ENCODE data around the gene CPEB3. TPM values are rescaled to one million over a fixed set of nuclear protein-coding genes. Genes with fewer than 3 reads are reported as not detected.

Gene CPEB3
- total and polyA plus RNA-seq, 2 donors (not counting 3 experiments of a cell fraction or from before 2014, with no cell fraction given), result 0.80 to 2.2 TPM

- intact Hi-C loops (cut with micrococcal nuclease), result loop anchor here (5.0 kb wide), 1 partner anchor 146 kb away; the partner anchor contains the start of genes CPEB3 and MARCHF5
- Histone ChIP-seq H3K4me1 (ENCODE audit: control insufficient read depth, extremely low read depth, insufficient read depth, low read length) (peaks cover 33% of the 10 kb centered on the region), H4K20me1 (replicated peaks; ENCODE audit: control insufficient read depth, extremely low read depth, insufficient read depth, low read length) (no peaks in the 10 kb centered on the region), H3K9me1 (replicated peaks; ENCODE audit: control insufficient read depth, extremely low read depth, insufficient read depth, low read length) (no peaks in the 10 kb centered on the region), H3K27me3 (ENCODE audit: control insufficient read depth in 2 of 2, insufficient read depth in 2 of 2, low read length in 2 of 2) (no peaks in the 10 kb centered on the region), H3K36me3 (ENCODE audit: control insufficient read depth in 2 of 2, extremely low read depth in 1 of 2, insufficient read depth in 2 of 2, low read length in 2 of 2) (no peaks in the 10 kb centered on the region), H2AFZ (ENCODE audit: low read depth, low read length) (peak overlapping the region; percentile 26), H3K79me2 (ENCODE audit: control insufficient read depth, insufficient read depth, low read length) (no peaks in the 10 kb centered on the region), H3K4me3 (replicated peaks in 1 of 3; ENCODE audit: insufficient read depth in 1 of 3, low read depth in 1 of 3, low read length in 3 of 3) (no peak overlapping the region), H3K27ac (ENCODE audit: insufficient read depth, low read depth, low read length) (no peak overlapping the region), H3K9me3 (replicated peaks; ENCODE audit: control insufficient read depth, insufficient read depth, low read length) (no peaks in the 10 kb centered on the region), H3K9ac (replicated peaks; ENCODE audit: extremely low read depth, insufficient read depth, low read length) (no peak overlapping the region), H3K4me2 (ENCODE audit: insufficient read depth, low read length) (no peak overlapping the region)
- FAIRE-seq (no peak), DNase-seq (ENCODE audit: low read depth, low spot score) (no peak)
- CTCF ChIA-PET, result interaction anchor here (1.2 to 1.4 kb wide), 2 partner anchors 11 to 59 kb away, joined by 4 to 5 read pairs; no protein-coding TSS in a partner anchor
- POLR2A ChIA-PET, result no interaction called here
- no TSS peak for BruUV-seq (replicated peaks)
- dilution Hi-C loops (cut with MboI; ENCODE audit: extremely low pct_ligation_motif_present, low sequenced_read_pairs), result no loop called here
- no peak for TF ChIP-seq MAX (IDR thresholded peaks at IDR 0.05; ENCODE audit: insufficient read depth, insufficient read length)
- TF ChIP-seq GATA2 (IDR thresholded peaks at IDR 0.05; ENCODE audit: insufficient read depth, insufficient read length, low read depth, low read length), result no peak
- no peak for TF ChIP-seq MYC (IDR thresholded peaks at IDR 0.05; ENCODE audit: low read depth, low read length)
- no peak for TF ChIP-seq CTCF (IDR thresholded peaks at IDR 0.05; ENCODE audit: extremely low read depth in 1 of 2, insufficient read depth in 1 of 2, low read depth in 1 of 2, low read length in 2 of 2)
- TF ChIP-seq EZH2 (IDR thresholded peaks at IDR 0.05; ENCODE audit: borderline replicate concordance, low read depth, low read length, severe bottlenecking), result no peak
- no peak for TF ChIP-seq POLR2A (IDR thresholded peaks at IDR 0.05; ENCODE audit: low read depth, low read length)
Observed at GRCh38 chr10:92146781-92147180, 144.1 kb downstream of the CPEB3 start.

Measured in endothelial cell of umbilical vein (primary cell).